Upper lobe of right lung (tissue), 1 donor: Measurements from ENCODE around the gene TYMP. TPM values are rescaled to one million over a fixed set of nuclear protein-coding genes. Genes with fewer than 3 reads are reported as not detected.
A peak's percentile ranks its signal among the peaks of the same experiment; 100 is the strongest.

ENCODE experiments used
- ATAC-seq: fragments of 200-7000 bp; cut with Tn5 transposase; one replicate; pipeline ENCODE4 v1.9.1; 2020; ENCODE audit warnings: mild to moderate bottlenecking, moderate library complexity
- DNase-seq: peaks from one replicate; pipeline ENCODE4 v3.0.0-alpha.2; 2020
- H3K27ac ChIP-seq: fragments of 200-600 bp; one replicate; pipeline ENCODE4 v1.8.0; 2022
- H3K27me3 ChIP-seq: fragments of 200-600 bp; one replicate; pipeline ENCODE4 v1.8.0; 2022; ENCODE audit warnings: mild to moderate bottlenecking
- H3K36me3 ChIP-seq: fragments of 200-600 bp; one replicate; pipeline ENCODE4 v1.8.0; 2022
- H3K4me1 ChIP-seq: fragments of 200-600 bp; one replicate; pipeline ENCODE4 v1.8.0; 2022
- H3K4me3 ChIP-seq: fragments of 200-600 bp; one replicate; pipeline ENCODE4 v1.8.0; 2022; ENCODE audit warnings: mild to moderate bottlenecking
- H3K9me3 ChIP-seq: fragments of 200-600 bp; one replicate; pipeline ENCODE4 v1.8.0; 2022
- intact Hi-C: fragments of 100-400 bp; cut with DNase I; formaldehyde crosslinking; loops from one replicate; pipeline ENCODE4 v1.11.0; 2022
- total RNA-seq: library from RNA; stranded (reverse); fragmentation: NEBNext Ultra II Directional; extraction: Animal tissue kit (Norgen Biotek cat#: 25700); gene quantifications from one replicate; pipeline ENCODE4 v1.2.1, GENCODE V29; 2021
- TF ChIP-seq, protein P1 (sequence below): fragments of 200-600 bp; IDR thresholded peaks from one replicate; pipeline ENCODE4 v1.8.0; 2022; ENCODE audit warnings: antibody characterized with exemption
- donor health status: DM: no; HTN: yes; CAD: no; lungs with severe emphysema.

Gene TYMP
- total RNA-seq, 1 donor from 2014 or later: 122 TPM

DNA sequence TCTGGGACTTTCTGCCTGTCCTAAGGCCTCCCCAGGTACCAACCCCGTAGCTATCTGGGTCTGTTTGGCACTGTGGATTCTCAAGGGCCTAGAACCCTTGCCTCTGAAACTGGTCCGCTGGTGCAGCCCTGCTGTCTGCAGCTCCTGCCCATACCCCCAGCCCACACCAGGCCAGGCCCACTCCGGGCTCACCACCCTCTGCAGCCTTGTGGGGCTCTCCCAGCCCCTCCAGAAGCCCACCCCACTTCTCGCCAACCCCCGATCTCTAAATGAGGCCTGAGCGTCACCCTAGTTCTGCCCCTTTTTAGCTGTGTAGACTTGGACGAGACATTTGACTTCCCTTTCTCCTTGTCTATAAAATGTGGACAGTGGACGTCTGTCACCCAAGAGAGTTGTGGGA is 20.6 kb upstream of the TYMP start:
- H3K4me3 ChIP-seq: no peak overlapping the region
- intact Hi-C loops: no loop called here
- no peak for ATAC-seq
- TF ChIP-seq, protein P1, sequence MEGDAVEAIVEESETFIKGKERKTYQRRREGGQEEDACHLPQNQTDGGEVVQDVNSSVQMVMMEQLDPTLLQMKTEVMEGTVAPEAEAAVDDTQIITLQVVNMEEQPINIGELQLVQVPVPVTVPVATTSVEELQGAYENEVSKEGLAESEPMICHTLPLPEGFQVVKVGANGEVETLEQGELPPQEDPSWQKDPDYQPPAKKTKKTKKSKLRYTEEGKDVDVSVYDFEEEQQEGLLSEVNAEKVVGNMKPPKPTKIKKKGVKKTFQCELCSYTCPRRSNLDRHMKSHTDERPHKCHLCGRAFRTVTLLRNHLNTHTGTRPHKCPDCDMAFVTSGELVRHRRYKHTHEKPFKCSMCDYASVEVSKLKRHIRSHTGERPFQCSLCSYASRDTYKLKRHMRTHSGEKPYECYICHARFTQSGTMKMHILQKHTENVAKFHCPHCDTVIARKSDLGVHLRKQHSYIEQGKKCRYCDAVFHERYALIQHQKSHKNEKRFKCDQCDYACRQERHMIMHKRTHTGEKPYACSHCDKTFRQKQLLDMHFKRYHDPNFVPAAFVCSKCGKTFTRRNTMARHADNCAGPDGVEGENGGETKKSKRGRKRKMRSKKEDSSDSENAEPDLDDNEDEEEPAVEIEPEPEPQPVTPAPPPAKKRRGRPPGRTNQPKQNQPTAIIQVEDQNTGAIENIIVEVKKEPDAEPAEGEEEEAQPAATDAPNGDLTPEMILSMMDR: no peak
- H3K27ac ChIP-seq: no peak overlapping the region
- peaks cover 29% of the 10 kb centered on the region for H3K27me3 ChIP-seq
- H3K36me3 ChIP-seq: no peaks in the 10 kb centered on the region
- DNase-seq: no peak
- no peaks in the 10 kb centered on the region for H3K9me3 ChIP-seq
- H3K4me1 ChIP-seq: peaks cover 11% of the 10 kb centered on the region

DNA sequence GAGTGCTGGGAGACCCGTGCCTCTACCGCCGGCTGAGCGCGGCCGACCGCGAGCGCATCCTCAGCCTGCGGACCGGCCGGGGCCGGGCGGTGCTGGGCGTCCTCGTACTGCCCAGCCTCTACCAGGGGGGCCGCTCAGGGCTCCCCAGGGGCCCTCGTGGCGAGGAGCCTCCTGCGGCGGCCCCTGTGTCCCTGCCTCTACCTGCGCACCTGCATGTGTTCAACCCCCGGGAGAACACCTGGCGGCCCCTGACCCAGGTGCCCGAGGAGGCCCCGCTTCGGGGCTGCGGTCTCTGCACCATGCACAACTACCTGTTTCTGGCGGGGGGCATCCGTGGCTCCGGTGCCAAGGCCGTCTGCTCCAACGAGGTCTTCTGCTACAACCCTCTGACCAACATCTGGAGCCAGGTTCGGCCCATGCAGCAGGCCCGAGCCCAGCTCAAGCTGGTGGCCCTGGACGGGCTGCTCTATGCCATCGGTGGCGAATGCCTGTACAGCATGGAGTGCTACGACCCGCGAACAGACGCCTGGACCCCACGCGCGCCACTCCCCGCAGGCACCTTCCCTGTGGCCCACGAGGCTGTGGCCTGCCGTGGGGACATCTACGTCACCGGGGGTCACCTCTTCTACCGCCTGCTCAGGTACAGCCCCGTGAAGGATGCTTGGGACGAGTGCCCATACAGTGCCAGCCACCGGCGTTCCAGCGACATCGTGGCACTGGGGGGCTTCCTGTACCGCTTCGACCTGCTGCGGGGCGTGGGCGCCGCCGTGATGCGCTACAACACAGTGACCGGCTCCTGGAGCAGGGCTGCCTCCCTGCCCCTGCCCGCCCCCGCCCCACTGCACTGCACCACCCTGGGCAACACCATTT is 19.3 kb upstream of the TYMP start:
- no peak for DNase-seq
- Histone ChIP-seq H3K27ac (peak overlapping the region; percentile 36), H3K4me1 (peaks cover 21% of the 10 kb centered on the region), H3K4me3 (peak overlapping the region; percentile 40), H3K27me3 (peaks cover 29% of the 10 kb centered on the region), H3K9me3 (no peaks in the 10 kb centered on the region), H3K36me3 (no peaks in the 10 kb centered on the region)
- intact Hi-C loops: no loop called here
- TF ChIP-seq, protein P1: no peak
- no peak for ATAC-seq

DNA sequence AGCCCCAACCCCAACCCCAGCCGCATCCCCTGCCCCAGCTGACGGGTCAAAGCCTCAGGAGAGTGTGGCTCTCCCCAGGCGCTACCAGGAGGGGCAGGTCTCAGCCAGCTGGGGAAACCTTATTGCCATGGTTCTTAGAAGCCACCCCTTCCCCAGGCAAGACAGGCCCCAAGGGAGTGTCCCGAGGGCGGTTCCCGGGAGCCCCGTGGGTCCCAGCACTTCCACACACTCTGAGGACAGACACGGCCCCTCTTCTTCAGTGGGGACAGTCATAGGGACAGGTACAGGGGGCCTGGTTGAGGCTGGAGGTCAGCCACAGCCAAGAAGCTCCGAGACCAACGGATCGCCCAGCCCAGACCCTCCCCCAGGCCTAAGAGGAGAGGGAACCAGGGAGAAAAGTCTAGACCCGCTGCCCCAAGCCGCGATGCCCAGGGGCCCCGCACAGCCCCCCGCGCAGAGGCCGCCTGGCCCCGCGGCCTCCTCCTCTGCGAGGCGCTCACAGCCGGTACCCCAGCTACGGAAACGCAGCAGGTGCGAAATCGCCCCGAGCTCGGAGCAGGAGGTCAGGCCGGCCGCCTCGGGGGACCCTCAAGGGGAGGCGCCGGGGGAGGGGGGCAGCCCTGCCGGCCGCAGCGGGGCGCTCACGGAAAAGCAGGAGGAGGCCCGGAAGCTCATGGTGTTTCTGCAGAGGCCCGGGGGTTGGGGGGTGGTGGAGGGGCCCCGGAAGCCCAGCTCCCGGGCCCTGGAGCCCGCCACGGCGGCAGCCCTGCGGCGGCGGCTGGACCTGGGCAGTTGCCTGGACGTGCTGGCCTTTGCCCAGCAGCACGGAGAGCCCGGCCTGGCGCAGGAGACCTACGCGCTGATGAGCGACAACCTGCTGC is 18.5 kb upstream of the TYMP start:
- TF ChIP-seq, protein P1: no peak
- H3K36me3 ChIP-seq: no peaks in the 10 kb centered on the region
- DNase-seq: peak; percentile 69
- H3K27ac ChIP-seq: peak overlapping the region; percentile 36
- peaks cover 29% of the 10 kb centered on the region for H3K27me3 ChIP-seq
- intact Hi-C loops: no loop called here
- no peak for ATAC-seq
- peak overlapping the region; percentile 40 for H3K4me3 ChIP-seq
- H3K9me3 ChIP-seq: no peaks in the 10 kb centered on the region
- H3K4me1 ChIP-seq: peaks cover 21% of the 10 kb centered on the region

DNA sequence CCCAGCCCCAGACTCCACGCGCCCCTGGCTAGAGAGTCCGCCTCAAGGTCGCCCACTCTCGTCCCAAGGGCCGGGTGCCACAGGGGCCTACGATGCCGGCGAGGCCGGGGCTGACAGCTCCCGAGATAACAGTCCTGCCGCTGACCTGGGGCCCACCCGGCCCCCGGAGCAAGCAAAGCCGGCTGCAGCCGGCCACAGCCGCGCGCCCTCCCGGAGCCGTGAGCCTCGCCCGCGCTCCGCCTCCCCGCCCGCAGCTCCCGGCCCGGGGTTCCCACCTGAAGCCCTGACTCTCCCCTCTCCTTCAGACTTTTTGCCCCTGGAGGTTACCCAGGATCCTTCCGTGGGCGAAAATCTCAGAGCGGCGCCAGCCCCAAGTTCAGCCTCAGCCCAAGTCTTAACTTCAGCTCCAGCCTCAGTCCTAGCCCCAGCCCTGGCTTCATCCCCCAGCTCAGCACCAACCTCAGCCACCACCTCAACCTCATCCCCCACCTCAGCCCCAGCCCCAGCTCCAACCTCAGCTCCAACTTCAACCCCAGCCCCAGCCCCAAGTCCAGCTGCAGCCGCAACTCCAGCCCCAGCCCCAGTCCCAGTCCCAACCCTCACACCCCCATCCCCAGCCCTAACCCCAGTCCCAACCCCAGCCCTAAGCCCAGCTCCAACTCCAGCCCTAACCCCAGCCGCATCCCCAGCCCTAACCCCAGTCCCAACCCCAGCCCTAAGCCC is 17.6 kb upstream of the TYMP start:
- Histone ChIP-seq H3K36me3 (no peaks in the 10 kb centered on the region), H3K27me3 (peaks cover 29% of the 10 kb centered on the region), H3K9me3 (no peaks in the 10 kb centered on the region), H3K4me3 (no peak overlapping the region), H3K27ac (no peak overlapping the region), H3K4me1 (peaks cover 21% of the 10 kb centered on the region)
- ATAC-seq (no peak), DNase-seq (peak; percentile 64)
- TF ChIP-seq, protein P1: no peak
- intact Hi-C loops: no loop called here
